Peyer's patch (tissue), 4 donors: ENCODE results near the gene CAMKK2.

ENCODE experiments used
- CTCF ChIP-seq, 6 experiments: fragments of 450-650 bp in 4 of 6; fragments of 200-600 bp in 2 of 6; sonication (generic) in 1 of 6; IDR thresholded peaks; one replicate each; pipeline ENCODE4 v1.5.1; 2017 to 2019; ENCODE audit warnings: antibody characterized with exemption in 6 of 6, mild to moderate bottlenecking in 3 of 6, moderate library complexity in 1 of 6
- POLR2A ChIP-seq, 2 donors: fragments of 450-650 bp; IDR thresholded peaks; one replicate each; pipeline ENCODE4 v1.5.1; 2017; ENCODE audit warnings: antibody characterized with exemption in 2 of 2, mild to moderate bottlenecking in 2 of 2, moderate library complexity in 2 of 2

- TF ChIP-seq CTCF (IDR thresholded peaks at IDR 0.05) (no peak), POLR2A (IDR thresholded peaks at IDR 0.05) (no peak)
These were observed 40.9 kb upstream of the CAMKK2 start for GRCh38 chr12:121337416-121337815.
